Mucosa of descending colon (tissue), 3 donors: ENCODE measurements around the gene TTC1. TPM values are rescaled to one million over a fixed set of nuclear protein-coding genes. Genes with fewer than 3 reads are reported as not detected.
"Not testable (repeated sequence)": the region's sequence is repeated elsewhere in the genome, so short reads cannot be mapped to it uniquely, and the experiment has no call there.

Experiments
- ATAC-seq: fragments of 200-7000 bp; cut with Tn5 transposase; one replicate; pipeline ENCODE4 v1.9.1; 2020; ENCODE audit warnings: mild to moderate bottlenecking, moderate library complexity
- DNase-seq, 3 donors: peaks; one replicate each; pipeline ENCODE4 v3.0.0-alpha.2; 2020
- H3K36me3 ChIP-seq: fragments of 200-600 bp; one replicate; pipeline ENCODE4 v1.8.0; 2021; ENCODE audit warnings: low read depth, mild to moderate bottlenecking
- H3K4me1 ChIP-seq: fragments of 200-600 bp; one replicate; pipeline ENCODE4 v1.8.0; 2021; ENCODE audit warnings: low read depth, mild to moderate bottlenecking
- H3K4me3 ChIP-seq: fragments of 200-600 bp; one replicate; pipeline ENCODE4 v1.8.0; 2021; ENCODE audit warnings: mild to moderate bottlenecking
- H3K9me3 ChIP-seq: fragments of 200-600 bp; one replicate; pipeline ENCODE4 v1.8.0; 2021; ENCODE audit warnings: mild to moderate bottlenecking
- CTCF ChIP-seq: fragments of 200-600 bp; IDR thresholded peaks from one replicate; pipeline ENCODE4 v1.8.0; 2022; ENCODE audit warnings: antibody characterized with exemption, mild to moderate bottlenecking
- intact Hi-C, 2 donors: fragments of 100-400 bp; cut with DNase I in 1 of 2; cut with micrococcal nuclease in 1 of 2; formaldehyde crosslinking; loops; one replicate each; pipeline versions ENCODE4 v1.11.0 to v1.11.1; 2022; cut with DNase I, micrococcal nuclease
- total RNA-seq, 3 donors: library from RNA; stranded (reverse); fragmentation: NEBNext Ultra II Directional in 2 of 3; extraction: Animal tissue kit (Norgen Biotek cat#: 25700) in 2 of 3; gene quantifications; one replicate each; pipeline versions ENCODE4 v1.2.1 to v1.2.4, GENCODE V29; 2021 to 2023
- donor health status: DM: no; HTN: no; CAD: no; lungs with moderate emphysema.
- donor health status: DM: no; HTN: no; CAD: no.
- donor health status: DM: no; HTN: yes; CAD: no.

Gene TTC1
- total RNA-seq, 3 donors from 2014 or later = 42.6 to 54.7 (median 46.6) TPM

GRCh38 chr5:160064417-160064810 lies 55.5 kb downstream of the TTC1 start:
- ATAC-seq (peak; percentile 67), DNase-seq (peak; percentile 83 to 88 (median 85))
- peaks cover 14% of the 10 kb centered on the region for H3K4me1 ChIP-seq
- no peaks in the 10 kb centered on the region for H3K9me3 ChIP-seq
- no peak for TF ChIP-seq CTCF
- no peak overlapping the region for H3K4me3 ChIP-seq
- no peaks in the 10 kb centered on the region for H3K36me3 ChIP-seq
- intact Hi-C loops = no loop called here

- Histone ChIP-seq H3K36me3 (no peaks in the 10 kb centered on the region), H3K9me3 (no peaks in the 10 kb centered on the region), H3K4me1 (peaks cover 14% of the 10 kb centered on the region), H3K4me3 (no peak overlapping the region)
- intact Hi-C loops = no loop called here
- peak; percentile 74 to 89 (median 76) for DNase-seq
- ATAC-seq = peak; percentile 89
- no peak for TF ChIP-seq CTCF
These were observed 56.2 kb downstream of the TTC1 start for GRCh38 chr5:160064995-160065614.

DNA sequence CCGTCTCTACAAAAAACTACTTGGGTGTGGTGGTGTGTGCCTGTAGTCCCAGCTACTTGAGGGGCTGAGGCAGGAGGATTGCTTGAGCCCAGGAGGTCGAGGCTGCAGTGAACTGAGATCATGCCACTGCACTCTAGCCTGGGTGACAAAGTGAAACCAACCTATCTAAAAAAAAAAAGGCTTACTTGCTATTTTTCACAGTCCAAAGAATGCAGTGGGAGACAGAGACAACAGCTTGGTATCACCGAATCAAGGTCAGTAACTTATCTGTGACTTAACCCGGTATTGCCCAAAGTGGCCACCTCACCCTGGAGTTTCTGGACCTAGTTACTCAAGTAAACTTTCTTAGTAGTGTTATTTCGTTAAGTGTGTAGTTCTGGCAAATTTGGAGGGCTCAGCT lies 60.2 kb downstream of the TTC1 start:
- H3K9me3 ChIP-seq, H3K36me3 ChIP-seq, H3K4me3 ChIP-seq, ATAC-seq, DNase-seq, intact Hi-C loops: not testable (repeated sequence)
- H3K4me1 ChIP-seq = peaks cover 18% of the 10 kb centered on the region

DNA sequence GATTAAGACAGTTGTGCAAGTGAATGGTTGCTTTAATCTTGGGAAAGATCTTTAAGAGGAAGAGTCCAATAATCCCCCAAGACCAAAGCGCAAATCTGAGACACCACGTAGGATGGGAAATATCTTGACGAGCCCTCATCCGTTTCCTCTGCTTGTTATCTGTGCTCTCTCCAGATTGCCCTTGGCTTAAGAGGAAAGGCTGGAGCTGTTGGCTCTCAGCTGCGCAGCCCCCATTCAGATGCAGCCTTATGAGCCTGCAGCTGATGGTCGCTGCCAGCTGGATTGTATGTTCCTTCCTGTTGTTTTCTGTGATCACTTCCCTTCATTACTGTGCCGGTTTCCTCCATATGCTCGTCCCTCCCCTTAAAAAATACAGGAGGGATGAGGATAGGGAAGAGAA lies 62.6 kb downstream of the TTC1 start:
- no peak overlapping the region for H3K4me3 ChIP-seq
- peaks cover 8% of the 10 kb centered on the region for H3K4me1 ChIP-seq
- H3K36me3 ChIP-seq = no peaks in the 10 kb centered on the region
- TF ChIP-seq CTCF = no peak
- ATAC-seq (peak; percentile 43), DNase-seq (no peak)
- intact Hi-C loops = no loop called here
- H3K9me3 ChIP-seq = no peaks in the 10 kb centered on the region

GRCh38 chr5:160071916-160072315 lies 63.0 kb downstream of the TTC1 start:
- no peaks in the 10 kb centered on the region for H3K9me3 ChIP-seq
- H3K36me3 ChIP-seq = no peaks in the 10 kb centered on the region
- TF ChIP-seq CTCF = no peak
- DNase-seq (no peak), ATAC-seq (peak; percentile 66)
- intact Hi-C loops = no loop called here
- H3K4me1 ChIP-seq = peaks cover 4% of the 10 kb centered on the region
- H3K4me3 ChIP-seq = no peak overlapping the region

DNA sequence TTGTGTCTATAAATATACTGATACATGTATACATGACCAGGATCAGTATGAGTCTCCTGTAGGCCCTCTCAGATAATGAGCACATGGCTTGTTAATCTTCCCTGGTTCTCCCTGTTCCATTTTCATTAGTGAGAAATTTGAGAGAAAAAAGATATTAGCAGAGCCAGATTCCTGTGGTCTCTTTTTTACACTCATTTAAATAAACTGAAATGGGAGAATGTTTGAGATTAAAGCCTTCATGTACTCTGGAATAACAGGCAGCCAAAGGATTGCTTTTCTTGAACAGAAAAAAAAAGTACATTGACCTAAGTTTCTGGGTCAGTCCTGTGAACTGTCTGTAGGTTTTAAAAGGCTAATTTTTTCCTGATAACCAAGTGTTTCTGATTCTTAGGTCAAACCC lies 66.1 kb downstream of the TTC1 start:
- no peak for TF ChIP-seq CTCF
- ATAC-seq (no peak), DNase-seq (no peak)
- no peaks in the 10 kb centered on the region for H3K36me3 ChIP-seq
- peaks cover 12% of the 10 kb centered on the region for H3K4me1 ChIP-seq
- intact Hi-C loops = no loop called here
- no peaks in the 10 kb centered on the region for H3K9me3 ChIP-seq
- H3K4me3 ChIP-seq = no peak overlapping the region
